ENCODE results near the gene UMPS.
A peak's percentile ranks its signal among the peaks of the same experiment; 100 is the strongest.
"Not testable (repeated sequence)": the region's sequence is repeated elsewhere in the genome, so short reads cannot be mapped to it uniquely, and the experiment has no call there.

UMPS gene

DNA sequence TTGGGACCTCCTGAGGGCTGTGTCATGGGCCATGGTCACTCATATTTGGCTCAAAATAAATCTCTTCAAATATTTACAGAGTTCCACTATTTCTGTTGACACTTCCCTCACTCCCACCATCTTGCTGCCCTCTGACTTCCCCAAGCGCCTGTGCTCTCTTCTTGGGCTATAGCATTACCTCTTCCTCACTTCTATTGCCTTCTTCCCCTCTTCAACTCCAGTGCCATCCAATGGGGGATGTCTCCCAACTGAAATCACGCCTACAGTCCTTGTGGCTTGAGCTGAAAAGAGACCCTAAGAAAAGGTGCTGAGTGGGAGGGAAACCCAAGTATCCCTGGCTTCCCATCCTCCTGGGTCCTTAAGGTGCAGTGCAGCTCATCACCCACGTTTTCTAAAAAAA lies 21.8 kb downstream of the UMPS start:
- TF ChIP-seq, protein P1, sequence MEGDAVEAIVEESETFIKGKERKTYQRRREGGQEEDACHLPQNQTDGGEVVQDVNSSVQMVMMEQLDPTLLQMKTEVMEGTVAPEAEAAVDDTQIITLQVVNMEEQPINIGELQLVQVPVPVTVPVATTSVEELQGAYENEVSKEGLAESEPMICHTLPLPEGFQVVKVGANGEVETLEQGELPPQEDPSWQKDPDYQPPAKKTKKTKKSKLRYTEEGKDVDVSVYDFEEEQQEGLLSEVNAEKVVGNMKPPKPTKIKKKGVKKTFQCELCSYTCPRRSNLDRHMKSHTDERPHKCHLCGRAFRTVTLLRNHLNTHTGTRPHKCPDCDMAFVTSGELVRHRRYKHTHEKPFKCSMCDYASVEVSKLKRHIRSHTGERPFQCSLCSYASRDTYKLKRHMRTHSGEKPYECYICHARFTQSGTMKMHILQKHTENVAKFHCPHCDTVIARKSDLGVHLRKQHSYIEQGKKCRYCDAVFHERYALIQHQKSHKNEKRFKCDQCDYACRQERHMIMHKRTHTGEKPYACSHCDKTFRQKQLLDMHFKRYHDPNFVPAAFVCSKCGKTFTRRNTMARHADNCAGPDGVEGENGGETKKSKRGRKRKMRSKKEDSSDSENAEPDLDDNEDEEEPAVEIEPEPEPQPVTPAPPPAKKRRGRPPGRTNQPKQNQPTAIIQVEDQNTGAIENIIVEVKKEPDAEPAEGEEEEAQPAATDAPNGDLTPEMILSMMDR (IDR thresholded peaks at IDR 0.05; ENCODE audit: low read depth, low read length, missing control alignments): no peak
- DNase-seq (ENCODE audit: low read depth): no peak
- no peak overlapping the region for H3K4me3 ChIP-seq (ENCODE audit: low read depth, low read length)

- not testable (repeated sequence) for DNase-seq (ENCODE audit: low read depth); H3K4me3 ChIP-seq (ENCODE audit: low read depth, low read length)
Measured at GRCh38 chr3:124757926-124758325, 27.7 kb downstream of the UMPS start.

DNA sequence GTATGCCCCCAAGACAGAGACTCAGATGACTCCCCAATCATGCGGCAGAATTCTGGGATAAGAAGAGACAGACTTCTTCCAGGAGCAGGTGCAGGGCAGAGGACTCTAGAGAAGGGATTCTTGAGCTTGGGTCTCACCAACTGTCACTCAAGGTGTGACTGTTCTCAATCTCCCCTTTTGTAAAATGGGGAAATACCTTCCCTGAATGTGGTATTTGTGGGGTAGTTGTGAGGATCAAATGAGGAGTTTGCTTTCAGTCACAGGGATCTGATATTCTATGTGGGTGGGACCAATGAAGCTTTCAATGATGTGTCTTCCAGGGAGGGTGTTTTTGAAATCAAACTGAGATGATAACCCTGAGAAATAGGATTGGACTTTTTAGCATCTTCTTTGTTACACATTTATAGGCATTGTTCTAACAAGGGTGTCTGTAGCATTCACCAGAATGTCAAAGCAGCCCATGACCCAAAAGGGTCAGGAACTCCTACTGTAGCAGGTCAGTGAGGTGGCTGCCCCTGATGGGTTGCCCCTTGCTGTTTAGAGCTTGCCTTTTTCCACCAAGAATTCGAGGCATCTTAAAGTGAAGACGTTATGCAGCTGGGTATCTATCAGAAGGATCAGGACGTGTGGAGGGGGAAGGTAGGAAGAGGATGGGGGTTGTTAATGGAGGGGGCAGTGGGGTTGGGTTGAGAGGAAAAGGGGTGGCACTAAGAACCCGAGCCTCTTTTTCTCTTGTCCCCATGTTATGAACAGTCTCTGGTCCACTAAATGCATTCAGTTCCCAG lies 28.8 kb downstream of the UMPS start:
- TF ChIP-seq, protein P1 (IDR thresholded peaks at IDR 0.05; ENCODE audit: low read depth, low read length, missing control alignments): no peak
- DNase-seq (ENCODE audit: low read depth): no peak
- H3K4me3 ChIP-seq (ENCODE audit: low read depth, low read length): no peak overlapping the region

- TF ChIP-seq, protein P1 (IDR thresholded peaks at IDR 0.05; ENCODE audit: low read depth, low read length, missing control alignments): no peak
- no peak for DNase-seq (ENCODE audit: low read depth)
- H3K4me3 ChIP-seq (ENCODE audit: low read depth, low read length): no peak overlapping the region
Measured at GRCh38 chr3:124759666-124760401, 29.6 kb downstream of the UMPS start.

DNA sequence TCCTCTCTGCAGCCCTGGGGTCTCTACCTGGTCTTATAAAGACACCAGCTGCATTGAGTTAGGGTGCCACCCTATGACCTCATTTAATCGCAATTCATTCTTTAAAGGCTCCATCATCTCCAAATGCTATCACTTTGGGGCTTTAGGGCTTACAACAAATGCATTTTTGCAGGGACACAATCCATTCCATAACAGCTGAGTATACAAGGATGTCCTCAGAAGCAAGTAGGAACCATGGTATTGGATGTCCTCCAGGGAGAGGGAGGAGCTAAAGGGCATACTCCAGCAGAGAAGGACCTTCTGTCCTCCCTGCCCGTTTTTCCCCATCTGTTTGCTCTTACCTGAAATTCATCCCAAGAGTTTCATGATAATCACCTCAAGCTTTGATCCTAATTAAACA lies 30.3 kb downstream of the UMPS start:
- no peak for DNase-seq (ENCODE audit: low read depth)
- TF ChIP-seq, protein P1 (IDR thresholded peaks at IDR 0.05; ENCODE audit: low read depth, low read length, missing control alignments): no peak
- no peak overlapping the region for H3K4me3 ChIP-seq (ENCODE audit: low read depth, low read length)

DNA sequence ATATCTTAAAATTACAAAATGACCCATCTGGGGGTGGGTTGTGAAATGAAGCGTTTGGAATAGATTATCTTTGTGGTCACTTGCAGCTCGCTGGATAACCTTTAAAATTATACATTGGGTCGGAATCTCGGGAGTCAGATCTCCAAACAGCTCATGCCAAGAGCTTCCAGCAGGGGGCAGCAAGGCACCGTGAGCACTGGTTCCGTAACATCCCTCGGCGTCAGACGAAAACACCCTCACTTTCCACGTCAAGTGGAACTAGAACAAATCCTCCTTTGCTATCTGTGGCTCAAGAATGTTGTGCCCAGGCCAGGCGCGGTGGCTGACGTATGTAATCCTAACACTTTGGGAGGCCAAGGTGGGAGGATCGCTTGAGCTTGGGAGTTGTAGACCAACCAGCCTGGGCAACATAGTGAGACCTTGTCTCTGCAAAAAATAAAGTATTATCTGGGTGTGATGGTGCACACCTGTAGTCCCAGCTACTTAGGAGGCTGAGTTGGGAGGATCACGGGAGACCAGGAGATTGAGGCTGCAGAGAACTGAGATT lies 31.1 kb downstream of the UMPS start:
- peak; percentile 40 for DNase-seq (ENCODE audit: low read depth)
- TF ChIP-seq, protein P1 (IDR thresholded peaks at IDR 0.05; ENCODE audit: low read depth, low read length, missing control alignments): peak; percentile 97
- H3K4me3 ChIP-seq (ENCODE audit: low read depth, low read length): no peak overlapping the region

DNA sequence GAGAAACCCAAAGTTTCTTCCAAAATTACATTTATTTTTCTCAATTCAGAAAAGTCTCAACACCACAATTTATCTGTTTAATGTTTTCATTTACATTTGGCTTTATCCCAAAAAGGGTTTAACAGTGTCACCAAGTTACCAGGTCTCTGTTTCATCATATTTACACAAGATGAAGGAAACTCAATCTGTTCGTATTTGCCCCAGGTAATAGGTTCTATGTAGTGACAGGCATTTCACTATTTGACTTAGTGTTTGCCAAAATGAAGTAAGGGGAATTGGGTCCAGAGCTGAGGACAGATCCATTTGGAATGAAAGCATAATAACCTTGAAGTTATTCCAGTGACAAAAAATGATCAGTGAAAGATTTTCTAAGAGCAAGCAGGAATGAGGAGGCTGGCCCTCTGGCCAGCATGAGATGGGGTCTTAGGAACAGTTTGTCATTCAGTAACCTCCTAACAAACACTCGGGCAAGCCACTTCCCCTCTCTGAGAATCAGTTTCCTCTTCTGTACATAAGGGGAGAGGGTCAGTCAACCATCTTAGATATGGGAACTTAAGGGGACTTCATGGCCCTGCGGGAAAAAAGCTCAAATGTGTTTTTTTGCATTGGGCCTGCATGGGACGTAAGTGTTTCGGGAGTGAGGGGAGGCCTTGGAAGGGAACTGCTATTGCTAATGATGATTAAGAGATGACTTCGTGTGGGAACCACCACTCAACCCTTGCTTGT lies 31.8 kb downstream of the UMPS start:
- TF ChIP-seq, protein P1 (IDR thresholded peaks at IDR 0.05; ENCODE audit: low read depth, low read length, missing control alignments): no peak
- no peak for DNase-seq (ENCODE audit: low read depth)
- H3K4me3 ChIP-seq (ENCODE audit: low read depth, low read length): no peak overlapping the region
